Neuronal stem cell (in vitro differentiated cells): ENCODE results near the gene DNAJC25.

Source experiments
- DNase-seq: peaks from one replicate; pipeline ENCODE4 v3.0.0-alpha.2; 2013; ENCODE audit warnings: low spot score
- H2AFZ ChIP-seq: one replicate; pipeline ENCODE4 v1.6.1; 2013; ENCODE audit warnings: mild to moderate bottlenecking, low read length, inconsistent platforms
- H2AK5ac ChIP-seq: 2 replicates; pipeline ENCODE4 v1.6.1; 2013; ENCODE audit warnings: low read depth, mild to moderate bottlenecking, inconsistent platforms, low read length, moderate library complexity, mixed read lengths
- H2BK120ac ChIP-seq: 2 replicates; pipeline ENCODE4 v1.6.1; 2013; ENCODE audit warnings: low read depth, mild to moderate bottlenecking, inconsistent platforms, low read length, moderate library complexity, mixed read lengths
- H2BK12ac ChIP-seq: one replicate; pipeline ENCODE4 v1.6.1; 2013; ENCODE audit warnings: low read length, inconsistent platforms
- H2BK15ac ChIP-seq: 2 replicates; pipeline ENCODE4 v1.6.1; 2013; ENCODE audit warnings: mild to moderate bottlenecking, low read length, inconsistent platforms, mixed read lengths
- H2BK5ac ChIP-seq: one replicate; pipeline ENCODE4 v1.6.1; 2013; ENCODE audit warnings: inconsistent platforms, mild to moderate bottlenecking, low read length, moderate library complexity
- H3K14ac ChIP-seq: one replicate; pipeline ENCODE4 v1.6.1; 2013; ENCODE audit warnings: low read length, inconsistent platforms
- H3K18ac ChIP-seq: 2 replicates; pipeline ENCODE4 v1.6.1; 2013; ENCODE audit warnings: low read length, inconsistent platforms
- H3K23ac ChIP-seq: 2 replicates; pipeline ENCODE4 v1.6.1; 2013; ENCODE audit warnings: low read depth, mild to moderate bottlenecking, mixed read lengths, low read length, inconsistent platforms; ENCODE audit not compliant: poor library complexity
- H3K27ac ChIP-seq: replicated peaks from 3 replicates; pipeline ENCODE4 v1.5.1; 2013; ENCODE audit warnings: low read length, inconsistent platforms
- H3K27me3 ChIP-seq, 3 experiments: 2 replicates each; pipeline ENCODE4 v1.6.1; 2013; ENCODE audit warnings: low read length in 3 of 3, mild to moderate bottlenecking in 2 of 3, inconsistent platforms in 1 of 3, low read depth in 1 of 3, mixed read lengths in 1 of 3, moderate library complexity in 1 of 3; ENCODE audit not compliant: control insufficient read depth in 3 of 3, insufficient read depth in 3 of 3
- H3K36me3 ChIP-seq, 2 donors: replicated peaks in 1 of 2; 2 replicates each; pipeline ENCODE4 v1.6.1; 2013; ENCODE audit warnings: low read length in 2 of 2; ENCODE audit not compliant: control insufficient read depth in 2 of 2, insufficient read depth in 2 of 2
- H3K4ac ChIP-seq: 2 replicates; pipeline ENCODE4 v1.6.1; 2013; ENCODE audit warnings: inconsistent platforms, mild to moderate bottlenecking, low read length, moderate library complexity
- H3K4me1 ChIP-seq, 2 donors: 1 replicate in 1 of 2; 2 replicates in 1 of 2; pipeline ENCODE4 v1.6.1; 2013; ENCODE audit warnings: low read length in 2 of 2, low read depth in 1 of 2; ENCODE audit not compliant: control insufficient read depth in 2 of 2, insufficient read depth in 1 of 2
- H3K4me2 ChIP-seq: one replicate; pipeline ENCODE4 v1.6.1; 2013; ENCODE audit warnings: mild to moderate bottlenecking, low read length, inconsistent platforms; ENCODE audit not compliant: insufficient read depth, poor library complexity, severe bottlenecking
- H3K4me3 ChIP-seq, 2 donors: 2 replicates each; pipeline ENCODE4 v1.5.1; 2013; ENCODE audit warnings: low read length in 2 of 2, mild to moderate bottlenecking in 2 of 2, inconsistent platforms in 1 of 2, moderate library complexity in 1 of 2
- H3K79me1 ChIP-seq: one replicate; pipeline ENCODE4 v1.6.1; 2013; ENCODE audit warnings: low read depth, mild to moderate bottlenecking, inconsistent platforms, low read length, moderate library complexity
- H3K9ac ChIP-seq: one replicate; pipeline ENCODE4 v1.6.1; 2013; ENCODE audit warnings: mild to moderate bottlenecking, low read depth, low read length, inconsistent platforms; ENCODE audit not compliant: poor library complexity
- H3K9me3 ChIP-seq, 2 donors: replicated peaks in 1 of 2; 2 replicates each; pipeline versions ENCODE3 to v1.6.1; 2013; ENCODE audit warnings: low read length in 2 of 2, mild to moderate bottlenecking in 2 of 2, inconsistent platforms in 1 of 2, low read depth in 1 of 2, mixed read lengths in 1 of 2, moderate library complexity in 1 of 2; ENCODE audit not compliant: control insufficient read depth in 2 of 2, insufficient read depth in 1 of 2
- H4K8ac ChIP-seq: one replicate; pipeline ENCODE4 v1.6.1; 2013; ENCODE audit warnings: low read depth, mild to moderate bottlenecking, inconsistent platforms, low read length, moderate library complexity
- H4K91ac ChIP-seq: one replicate; pipeline ENCODE4 v1.6.1; 2013; ENCODE audit warnings: low read length, low read depth, mild to moderate bottlenecking, inconsistent platforms; ENCODE audit not compliant: poor library complexity
- WGBS, 2 donors: extraction: QIAGEN DNeasy Blood & Tissue Kit; methylation state at CpG; one replicate each; pipeline ENCODE4 v1.1.7; 2013; ENCODE audit warnings: missing lambda C conversion rate in 2 of 2, mixed read lengths in 1 of 2; ENCODE audit not compliant: insufficient read length in 2 of 2, insufficient replicate concordance in 1 of 2; ENCODE audit errors: extremely low coverage in 2 of 2; 5-methylcytosine and 5-hydroxymethylcytosine counted together

Gene DNAJC25

GRCh38 chr9:111637421-111637950, 6.4 kb downstream of the DNAJC25 start:
- Histone ChIP-seq H2BK15ac (no peak overlapping the region), H3K36me3 (peaks cover 0 to 14% of the 10 kb centered on the region in 2 donors), H3K4me2 (no peak overlapping the region), H3K9me3 (peaks cover 2 to 6% of the 10 kb centered on the region in 2 donors), H3K79me1 (no peaks in the 10 kb centered on the region), H3K23ac (no peak overlapping the region), H3K18ac (no peak overlapping the region), H3K27me3 (no peaks in the 10 kb centered on the region), H2AFZ (no peak overlapping the region), H3K4ac (no peak overlapping the region), H3K4me3 (no peak overlapping the region), H2BK5ac (no peak overlapping the region), H4K8ac (no peak overlapping the region), H3K4me1 (peaks cover 0 to 3% of the 10 kb centered on the region in 2 donors), H2AK5ac (no peak overlapping the region), H3K27ac (no peak overlapping the region), H2BK12ac (no peak overlapping the region), H2BK120ac (no peak overlapping the region), H3K9ac (no peak overlapping the region), H3K14ac (no peak overlapping the region), H4K91ac (no peak overlapping the region)
- WGBS, 2 donors: no CpG with 5 or more reads among the region's 6 CpGs
- DNase-seq: no peak

- no peak overlapping the region for H3K4me2 ChIP-seq
- no peaks in the 10 kb centered on the region for H3K9me3 ChIP-seq
- H2BK5ac ChIP-seq: no peak overlapping the region
- DNase-seq: no peak
- H3K4me1 ChIP-seq: no peaks in the 10 kb centered on the region
- no peak overlapping the region for H2BK15ac ChIP-seq
- H2AK5ac ChIP-seq: no peak overlapping the region
- no peak overlapping the region for H3K9ac ChIP-seq
- no peaks in the 10 kb centered on the region for H3K79me1 ChIP-seq
- no peak overlapping the region for H2BK120ac ChIP-seq
- no peaks in the 10 kb centered on the region for H3K27me3 ChIP-seq
- no peak overlapping the region for H3K27ac ChIP-seq
- no peak overlapping the region for H3K4ac ChIP-seq
- no peak overlapping the region for H3K4me3 ChIP-seq
- H4K8ac ChIP-seq: no peak overlapping the region
- no CpG with 5 or more reads among the region's 8 CpGs for WGBS, 2 donors
- H2AFZ ChIP-seq: no peak overlapping the region
- no peak overlapping the region for H3K23ac ChIP-seq
- no peak overlapping the region for H3K14ac ChIP-seq
- H3K36me3 ChIP-seq: peaks cover 0 to 53% of the 10 kb centered on the region in 2 donors
- no peak overlapping the region for H3K18ac ChIP-seq
- H4K91ac ChIP-seq: no peak overlapping the region
- H2BK12ac ChIP-seq: no peak overlapping the region
Observed at GRCh38 chr9:111644195-111644772, 13.2 kb downstream of the DNAJC25 start.

GRCh38 chr9:111645806-111646205, 14.7 kb downstream of the DNAJC25 start:
- H3K4me2 ChIP-seq: no peak overlapping the region
- H3K4ac ChIP-seq: no peak overlapping the region
- no peaks in the 10 kb centered on the region for H3K4me1 ChIP-seq
- H2BK5ac ChIP-seq: no peak overlapping the region
- H3K9me3 ChIP-seq: no peaks in the 10 kb centered on the region
- peaks cover 0 to 68% of the 10 kb centered on the region in 2 donors for H3K36me3 ChIP-seq
- H2AK5ac ChIP-seq: no peak overlapping the region
- H4K91ac ChIP-seq: no peak overlapping the region
- no peak overlapping the region for H3K4me3 ChIP-seq
- no peak overlapping the region for H3K18ac ChIP-seq
- DNase-seq: no peak
- H3K23ac ChIP-seq: no peak overlapping the region
- no peak overlapping the region for H2BK120ac ChIP-seq
- no peak overlapping the region for H3K14ac ChIP-seq
- no peaks in the 10 kb centered on the region for H3K27me3 ChIP-seq
- no peak overlapping the region for H2AFZ ChIP-seq
- H3K27ac ChIP-seq: no peak overlapping the region
- no peaks in the 10 kb centered on the region for H3K79me1 ChIP-seq
- H4K8ac ChIP-seq: no peak overlapping the region
- H2BK12ac ChIP-seq: no peak overlapping the region
- H2BK15ac ChIP-seq: no peak overlapping the region
- WGBS, 2 donors: no CpG with 5 or more reads among the region's 1 CpG
- no peak overlapping the region for H3K9ac ChIP-seq

- Histone ChIP-seq H3K4me1 (no peaks in the 10 kb centered on the region), H4K8ac (no peak overlapping the region), H2AK5ac (no peak overlapping the region), H2BK15ac (no peak overlapping the region), H3K18ac (no peak overlapping the region), H3K4me3 (no peak overlapping the region), H2BK12ac (no peak overlapping the region), H3K4ac (no peak overlapping the region), H3K9me3 (no peaks in the 10 kb centered on the region), H2BK5ac (no peak overlapping the region), H3K79me1 (no peaks in the 10 kb centered on the region), H3K23ac (no peak overlapping the region), H3K9ac (no peak overlapping the region), H3K27me3 (no peaks in the 10 kb centered on the region), H3K27ac (no peak overlapping the region), H4K91ac (no peak overlapping the region), H2BK120ac (no peak overlapping the region), H3K36me3 (peaks cover 0 to 71% of the 10 kb centered on the region in 2 donors), H3K14ac (no peak overlapping the region), H2AFZ (no peak overlapping the region), H3K4me2 (no peak overlapping the region)
- no CpG with 5 or more reads among the region's 2 CpGs for WGBS, 2 donors
- DNase-seq: no peak
Observed at GRCh38 chr9:111646417-111646816, 15.3 kb downstream of the DNAJC25 start.
